Right lobe of liver (tissue), 6 donors: ENCODE data around the gene KIRREL3. TPM values are rescaled to one million over a fixed set of nuclear protein-coding genes. Genes with fewer than 3 reads are reported as not detected.

Experiments used
- ATAC-seq, 4 donors: fragments of 200-7000 bp; cut with Tn5 transposase; one replicate each; pipeline ENCODE4 v1.9.1; 2020; ENCODE audit warnings: mild to moderate bottlenecking in 4 of 4, moderate library complexity in 4 of 4
- DNase-seq, 3 donors: peaks; one replicate each; pipeline ENCODE4 v3.0.0-alpha.2; 2020
- H3K27ac ChIP-seq, 3 donors: fragments of 200-600 bp; one replicate each; pipeline ENCODE4 v1.8.0; 2022
- H3K27me3 ChIP-seq, 2 donors: fragments of 200-600 bp; one replicate each; pipeline ENCODE4 v1.8.0; 2022
- H3K36me3 ChIP-seq, 4 donors: fragments of 200-600 bp; sonication (generic) in 1 of 4; one replicate each; pipeline versions ENCODE4 v1.5.1 to v1.8.0; 2017 to 2022; ENCODE audit warnings: control low read depth in 1 of 4
- H3K4me1 ChIP-seq, 4 donors: fragments of 200-600 bp; sonication (generic) in 1 of 4; one replicate each; pipeline versions ENCODE4 v1.5.1 to v1.8.0; 2017 to 2022; ENCODE audit warnings: control low read depth in 1 of 4
- H3K4me3 ChIP-seq, 3 donors: fragments of 200-600 bp; one replicate each; pipeline ENCODE4 v1.8.0; 2022
- H3K9me3 ChIP-seq, 4 donors: fragments of 200-600 bp; sonication (generic) in 1 of 4; one replicate each; pipeline versions ENCODE4 v1.5.1 to v1.8.0; 2017 to 2022; ENCODE audit warnings: control low read depth in 1 of 4
- CTCF ChIP-seq, 4 donors: fragments of 200-600 bp in 3 of 4; fragments of 450-650 bp in 1 of 4; IDR thresholded peaks; one replicate each; pipeline versions ENCODE4 v1.5.1 to v1.8.0; 2016 to 2022; ENCODE audit warnings: antibody characterized with exemption in 4 of 4, mild to moderate bottlenecking in 2 of 4
- POLR2A ChIP-seq: fragments of 450-650 bp; IDR thresholded peaks from one replicate; pipeline ENCODE4 v1.6.1; 2017; ENCODE audit warnings: antibody characterized with exemption, mild to moderate bottlenecking
- WGBS: methylation state at CpG from one replicate; pipeline ENCODE4 v1.1.6; 2018; ENCODE audit warnings: low coverage, low lambda C conversion rate; ENCODE audit not compliant: insufficient coverage; ENCODE audit errors: missing lambda C conversion rate; 5-methylcytosine and 5-hydroxymethylcytosine counted together
- intact Hi-C, 2 donors: fragments of 100-400 bp; cut with DNase I; formaldehyde crosslinking; loops; one replicate each; pipeline versions ENCODE4 v1.11.2 to v1.14.1; 2022
- total RNA-seq, 6 experiments: library from RNA; depleted of rRNA in 2 of 6; stranded (reverse); fragments of >200 nt in 2 of 6; fragmentation: NEBNext Ultra II Directional in 3 of 6; extraction: Animal tissue kit (Norgen Biotek cat#: 25700) in 3 of 6; gene quantifications; one replicate each; pipeline versions ENCODE4 v1.1.0 to v1.2.4, GENCODE V29; 2016 to 2023
- donor health status: DM: no; HTN: yes; CAD: no.
- donor health status: DM: no; HTN: no; CAD: no.
- donor health status: DM: no; HTN: no; CAD: no.
- donor health status: DM: no; HTN: yes; CAD: no.
- donor health status: DM: no; HTN: yes; CAD: no.

Gene KIRREL3
- total RNA-seq, 6 experiments from 2014 or later, result not detected

GRCh38 chr11:126426106-126426505, 574.5 kb downstream of the KIRREL3 start:
- H3K27ac ChIP-seq, result no peak overlapping the region

GRCh38 chr11:126424471-126425039, 576.0 kb downstream of the KIRREL3 start:
- H3K9me3 ChIP-seq, result no peaks in the 10 kb centered on the region
- WGBS, result 54% methylated on average over 12 of the region's 30 CpGs
- intact Hi-C loops, result no loop called here
- H3K27ac ChIP-seq, result peak overlapping the region in 1 of 3 donors; percentile 8
- no peaks in the 10 kb centered on the region for H3K4me1 ChIP-seq
- TF ChIP-seq CTCF (IDR thresholded peaks at IDR 0.05), result no peak
- TF ChIP-seq POLR2A, result peak; percentile 11
- no peak overlapping the region for H3K4me3 ChIP-seq
- no peaks in the 10 kb centered on the region for H3K27me3 ChIP-seq
- DNase-seq (peak in 2 of 3 donors; percentile 58 to 60), ATAC-seq (peak; percentile 56 to 71 (median 64))
- no peaks in the 10 kb centered on the region for H3K36me3 ChIP-seq

More at GRCh38 chr11:126426106-126426505, 574.5 kb downstream of the KIRREL3 start:
- Histone ChIP-seq H3K27me3 (no peaks in the 10 kb centered on the region), H3K4me3 (no peak overlapping the region), H3K4me1 (no peaks in the 10 kb centered on the region), H3K9me3 (no peaks in the 10 kb centered on the region), H3K36me3 (no peaks in the 10 kb centered on the region)
- 90% methylated on average over 2 of the region's 3 CpGs for WGBS
- intact Hi-C loops, result no loop called here
- DNase-seq (no peak), ATAC-seq (no peak)
- no peak for TF ChIP-seq CTCF (IDR thresholded peaks at IDR 0.05)
- no peak for TF ChIP-seq POLR2A

DNA sequence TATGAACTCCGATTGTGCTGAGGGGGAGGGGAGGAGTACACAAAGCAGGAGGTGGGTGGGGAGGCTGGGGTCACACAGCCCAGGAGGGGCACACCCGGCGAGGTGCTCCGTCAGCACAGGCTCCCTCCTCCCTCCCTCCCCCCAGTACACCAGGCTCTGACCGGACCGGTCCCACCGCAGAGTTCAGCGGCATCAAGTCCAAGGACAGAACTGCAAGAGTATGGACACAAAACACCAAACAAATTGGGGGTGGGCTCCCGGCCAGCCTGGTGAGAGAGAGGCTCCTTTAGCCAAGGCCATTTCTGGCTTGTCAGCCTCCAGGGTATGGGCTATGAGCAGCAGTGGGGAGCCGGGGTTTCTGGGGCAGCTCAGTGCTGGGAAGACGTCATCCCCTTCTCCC, 576.8 kb downstream of the KIRREL3 start:
- H3K4me1 ChIP-seq, result no peaks in the 10 kb centered on the region
- TF ChIP-seq CTCF (IDR thresholded peaks at IDR 0.05) (no peak), POLR2A (no peak)
- WGBS, result 55% methylated on average over 2 of the region's 11 CpGs
- H3K27ac ChIP-seq, result no peak overlapping the region
- intact Hi-C loops, result no loop called here
- no peaks in the 10 kb centered on the region for H3K27me3 ChIP-seq
- H3K4me3 ChIP-seq, result no peak overlapping the region
- no peaks in the 10 kb centered on the region for H3K36me3 ChIP-seq
- ATAC-seq (peak in 1 of 4 donors; percentile 15), DNase-seq (no peak)
- H3K9me3 ChIP-seq, result no peaks in the 10 kb centered on the region

- no peak overlapping the region for H3K27ac ChIP-seq
- WGBS, result 63% methylated on average over 1 of the region's 2 CpGs
- no peaks in the 10 kb centered on the region for H3K9me3 ChIP-seq
- no peaks in the 10 kb centered on the region for H3K27me3 ChIP-seq
- intact Hi-C loops, result no loop called here
- TF ChIP-seq POLR2A (no peak), CTCF (IDR thresholded peaks at IDR 0.05) (no peak)
- no peak for ATAC-seq
- no peak overlapping the region for H3K4me3 ChIP-seq
- no peaks in the 10 kb centered on the region for H3K36me3 ChIP-seq
- no peak for DNase-seq
- no peaks in the 10 kb centered on the region for H3K4me1 ChIP-seq
These were observed 577.4 kb downstream of the KIRREL3 start for GRCh38 chr11:126423154-126423553.
